GM13976 (cell line): Measurements from ENCODE around the gene POP4.

Experiments used
- DNase-seq: peaks from one replicate; pipeline ENCODE4 v3.0.0; 2012; ENCODE audit warnings: low spot score
- CTCF ChIP-seq: IDR thresholded peaks from 2 replicates; pipeline ENCODE4 v1.5.1; 2012; ENCODE audit warnings: borderline replicate concordance, mild to moderate bottlenecking; ENCODE audit not compliant: insufficient read depth; ENCODE audit errors: extremely low read depth, missing control alignments, control extremely low read depth
- in situ Hi-C: fragments of 300-500 bp; cut with MboI; formaldehyde crosslinking; loops from one replicate; pipeline ENCODE4 v1.12.0; 2022; ENCODE audit warnings: low sequenced_read_pairs, mixed read lengths, inconsistent platforms; ENCODE audit not compliant: unreplicated experiment

POP4 gene

GRCh38 chr19:29645491-29645867, 39.4 kb downstream of the POP4 start:
- in situ Hi-C loops: no loop called here
- no peak for DNase-seq
- TF ChIP-seq CTCF: no peak

DNA sequence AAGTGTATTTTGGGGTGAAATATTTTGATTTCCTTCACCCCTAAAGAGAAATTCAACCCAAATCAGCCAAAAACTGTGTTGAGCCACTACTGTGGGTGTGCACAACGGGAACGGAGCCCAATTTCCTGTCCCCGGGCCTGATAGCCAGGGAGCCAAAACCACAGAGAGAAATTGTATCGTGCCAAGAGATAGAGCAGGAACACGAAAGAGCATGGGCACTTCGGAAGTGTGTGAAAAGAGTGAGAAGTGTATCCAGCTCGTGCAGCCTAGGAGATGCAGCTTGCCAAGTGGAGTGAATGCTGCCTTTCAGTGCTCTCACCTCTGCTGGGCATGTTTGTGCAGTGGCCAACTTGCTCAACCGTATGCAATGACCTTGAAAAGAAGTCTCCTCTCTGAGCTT, 39.8 kb downstream of the POP4 start:
- in situ Hi-C loops: no loop called here
- DNase-seq: no peak
- no peak for TF ChIP-seq CTCF

GRCh38 chr19:29650772-29651387, 44.8 kb downstream of the POP4 start:
- no peak for DNase-seq
- in situ Hi-C loops: no loop called here
- no peak for TF ChIP-seq CTCF

DNA sequence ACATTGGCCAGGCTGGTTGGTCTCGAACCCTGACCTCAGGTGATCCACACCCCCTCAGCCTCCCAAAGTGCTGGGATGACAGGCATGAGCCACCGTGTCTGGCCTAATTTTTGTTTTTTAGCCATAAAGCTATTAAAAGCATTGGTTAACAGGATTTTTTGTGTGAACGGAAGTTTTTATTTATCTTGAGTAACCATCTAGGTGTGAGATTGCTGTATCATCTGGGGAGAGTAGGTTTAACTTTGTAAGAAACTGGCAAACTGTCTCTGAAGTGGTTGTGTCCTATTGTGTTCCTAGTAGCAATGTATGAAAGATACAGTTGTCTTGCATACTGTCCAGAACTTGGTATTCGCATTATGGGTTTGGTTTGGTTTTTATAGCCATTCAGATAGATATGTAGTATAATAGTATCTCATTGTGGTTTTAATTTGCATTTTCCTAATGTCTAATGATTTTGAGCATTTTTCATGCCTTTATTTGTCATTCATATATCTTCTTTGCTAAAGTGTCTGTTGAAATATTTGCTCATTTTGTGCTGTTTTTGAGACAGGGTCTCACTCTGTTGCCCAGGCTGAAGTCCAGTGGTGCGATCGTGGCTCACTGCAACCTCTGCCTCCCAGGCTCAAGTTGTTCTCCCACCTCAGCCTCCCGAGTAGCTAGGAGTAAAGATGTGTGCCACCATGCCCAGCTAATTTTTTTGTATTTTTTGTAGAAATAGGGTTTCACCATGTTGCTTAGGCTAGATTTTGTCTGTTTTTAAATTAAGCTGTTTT, 45.7 kb downstream of the POP4 start:
- DNase-seq: no peak
- in situ Hi-C loops: no loop called here
- TF ChIP-seq CTCF: no peak

DNA sequence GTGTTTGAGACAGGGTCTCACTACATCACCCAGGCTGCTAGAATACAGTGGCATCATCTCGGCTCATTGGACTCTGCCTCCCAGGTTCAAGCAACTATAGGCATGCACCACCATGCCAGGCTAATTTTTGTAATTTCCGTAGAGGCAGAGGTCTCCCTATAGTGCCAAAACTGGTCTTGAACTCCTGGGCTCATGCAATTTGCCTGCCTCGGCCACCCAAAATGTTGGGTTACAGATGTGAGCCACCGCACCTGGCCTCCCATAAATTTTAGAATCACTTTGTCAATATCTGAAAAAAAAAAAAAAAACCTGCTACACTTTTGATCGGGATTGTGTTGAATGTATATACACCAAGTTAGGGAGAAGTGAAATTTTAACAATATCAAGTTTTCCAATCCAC, 47.3 kb downstream of the POP4 start:
- in situ Hi-C loops: no loop called here
- no peak for TF ChIP-seq CTCF
- DNase-seq: no peak

DNA sequence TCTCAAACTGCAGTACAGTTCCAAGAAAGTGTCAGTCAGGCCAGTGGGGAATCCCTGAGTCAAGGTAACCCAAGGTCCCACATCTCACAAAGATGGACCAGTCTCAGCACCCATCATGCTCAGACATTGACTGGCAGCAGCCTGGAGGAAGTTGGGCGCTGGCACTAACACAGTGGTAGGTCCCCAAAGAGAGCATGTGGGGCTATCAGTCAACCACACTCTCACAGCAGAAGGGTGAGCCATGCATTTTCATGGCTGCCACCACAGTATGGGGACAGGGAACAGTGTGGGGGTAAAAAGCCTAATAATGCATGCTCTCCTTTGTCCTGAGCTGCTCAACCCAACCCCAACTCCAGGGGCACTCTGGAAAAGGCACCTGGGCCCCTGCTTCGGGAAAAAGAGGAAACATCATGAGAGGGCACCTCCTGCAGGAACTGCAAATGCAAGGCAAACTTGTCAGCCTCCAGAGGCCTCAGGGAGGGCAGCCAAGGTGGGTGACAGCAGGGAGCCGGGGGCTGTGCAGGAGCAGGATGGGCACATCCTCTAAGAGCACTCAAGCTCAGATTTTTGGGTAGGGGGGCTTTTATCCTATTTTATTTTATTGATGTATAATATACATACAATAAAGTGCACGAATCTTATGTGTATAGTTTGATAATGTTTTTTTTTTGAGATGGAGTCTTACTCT, 49.7 kb downstream of the POP4 start:
- DNase-seq: no peak
- no peak for TF ChIP-seq CTCF
- in situ Hi-C loops: no loop called here
